GM19397 (cell line): ENCODE results near the gene TBR1.
A peak's percentile ranks its signal among the peaks of the same experiment; 100 is the strongest.

ENCODE experiments used
- ATAC-seq: cut with Tn5 transposase; IDR thresholded peaks from one replicate; pipeline ENCODE4 v1.9.1; 2021; ENCODE audit warnings: mild to moderate bottlenecking, moderate library complexity; ENCODE audit not compliant: unreplicated experiment

Gene TBR1

DNA sequence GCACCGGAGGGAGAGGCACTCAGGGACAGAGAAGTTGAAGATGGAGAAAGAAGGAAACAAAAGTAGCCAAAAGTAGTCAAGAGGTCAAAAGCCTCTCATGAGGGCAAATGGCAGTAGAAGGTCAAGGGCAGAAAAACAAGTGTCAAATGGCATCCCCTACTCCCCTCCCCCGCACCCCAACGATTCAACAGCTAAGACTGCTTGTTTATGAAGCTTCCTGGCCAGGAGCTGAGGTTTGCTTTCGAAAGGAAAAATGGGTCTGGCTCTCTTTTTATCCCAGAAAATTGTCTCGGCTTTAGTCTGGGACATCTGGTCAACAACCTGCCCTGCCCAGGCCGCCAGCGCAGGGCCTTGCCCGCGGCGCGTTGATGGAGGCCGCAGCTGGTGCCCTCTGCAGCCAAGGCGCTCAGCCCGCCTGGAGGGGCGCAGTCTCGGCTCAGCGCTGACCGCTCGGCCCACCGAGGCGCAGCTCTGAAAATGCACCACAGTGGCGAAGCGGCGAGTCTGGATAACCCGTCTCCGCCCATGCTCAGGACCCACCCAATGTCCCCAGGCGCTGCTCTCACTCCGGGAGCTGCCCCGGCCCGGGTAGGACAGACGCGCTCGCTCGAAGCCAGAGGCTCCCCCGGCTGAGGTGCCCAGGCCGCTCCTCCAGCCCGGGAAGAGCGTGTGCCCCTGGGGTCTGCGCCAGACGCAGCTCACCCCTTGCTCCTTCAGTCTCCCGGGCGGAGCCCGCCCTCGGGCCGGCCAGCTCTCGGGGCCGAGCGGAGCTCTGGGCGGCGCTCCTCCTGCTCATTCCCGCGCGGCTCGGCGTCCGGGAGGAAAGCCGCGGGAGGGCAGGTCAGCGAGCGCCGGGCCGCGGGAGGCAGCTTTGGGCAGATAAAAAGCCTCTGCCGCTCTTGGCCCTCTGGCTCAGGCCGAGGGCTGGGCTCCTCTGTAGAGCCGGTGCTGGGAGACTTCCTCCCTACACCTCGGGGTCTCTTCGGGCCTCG lies 1.8 kb upstream of the TBR1 start:
- peak; percentile 47 for ATAC-seq

- peak; percentile 23 for ATAC-seq
Observed at GRCh38 chr2:161415034-161415986, 787 bp upstream of the TBR1 start.

DNA sequence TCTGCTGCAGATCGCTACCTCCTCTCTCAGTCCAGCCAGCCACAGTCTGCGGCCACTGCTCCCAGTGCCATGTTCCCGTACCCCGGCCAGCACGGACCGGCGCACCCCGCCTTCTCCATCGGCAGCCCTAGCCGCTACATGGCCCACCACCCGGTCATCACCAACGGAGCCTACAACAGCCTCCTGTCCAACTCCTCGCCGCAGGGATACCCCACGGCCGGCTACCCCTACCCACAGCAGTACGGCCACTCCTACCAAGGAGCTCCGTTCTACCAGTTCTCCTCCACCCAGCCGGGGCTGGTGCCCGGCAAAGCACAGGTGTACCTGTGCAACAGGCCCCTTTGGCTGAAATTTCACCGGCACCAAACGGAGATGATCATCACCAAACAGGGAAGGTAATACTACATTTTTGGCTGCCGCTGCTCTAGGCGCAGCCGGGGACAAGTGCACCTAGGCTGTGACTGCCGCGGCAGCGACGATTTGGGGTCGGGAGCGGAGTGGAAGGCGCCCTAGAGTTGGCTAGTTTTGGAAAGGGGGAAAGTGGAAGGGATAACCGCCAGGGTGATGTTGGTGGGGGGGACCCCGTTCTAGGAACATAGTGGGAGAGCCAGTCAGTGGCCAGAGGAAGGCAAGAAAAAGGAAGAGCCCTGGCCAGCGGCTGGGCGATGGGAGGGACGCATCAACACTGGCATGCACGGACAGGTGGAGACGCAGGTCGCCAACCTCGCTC lies 776 bp downstream of the TBR1 start:
- ATAC-seq: no peak

DNA sequence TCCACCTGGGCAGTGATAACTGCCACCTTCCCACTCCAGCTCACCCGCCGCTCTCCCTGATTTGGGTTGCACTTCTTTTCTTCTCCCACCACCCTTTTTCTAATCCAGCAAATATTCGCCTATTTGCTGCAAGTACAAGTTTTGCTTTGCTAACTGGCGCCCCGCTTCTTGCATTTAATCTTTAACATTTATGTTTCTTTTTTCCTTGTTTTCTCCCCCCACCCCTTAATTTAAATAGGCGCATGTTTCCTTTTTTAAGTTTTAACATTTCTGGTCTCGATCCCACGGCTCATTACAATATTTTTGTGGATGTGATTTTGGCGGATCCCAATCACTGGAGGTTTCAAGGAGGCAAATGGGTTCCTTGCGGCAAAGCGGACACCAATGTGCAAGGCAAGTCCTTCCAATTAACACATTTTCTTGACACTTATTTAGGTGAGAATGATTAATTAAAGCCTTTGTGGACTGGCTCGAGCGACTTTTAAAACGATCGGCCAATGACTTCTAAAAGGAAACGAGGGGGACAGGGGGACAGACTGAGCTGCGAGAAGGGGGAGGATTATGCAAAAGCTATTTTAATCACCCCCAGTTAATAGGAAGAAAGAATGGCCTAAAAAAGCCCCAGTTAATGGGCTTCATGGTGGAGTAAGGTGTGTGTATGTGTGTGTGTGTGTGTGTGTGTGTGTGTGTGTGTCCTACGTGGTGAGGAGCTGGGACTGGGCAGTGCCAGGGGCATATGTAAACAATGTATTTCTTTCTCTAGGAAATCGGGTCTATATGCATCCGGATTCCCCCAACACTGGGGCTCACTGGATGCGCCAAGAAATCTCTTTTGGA lies 1.6 kb downstream of the TBR1 start:
- no peak for ATAC-seq

GRCh38 chr2:161418275-161418714 lies 2.2 kb downstream of the TBR1 start:
- no peak for ATAC-seq

GRCh38 chr2:161418715-161419637 lies 2.9 kb downstream of the TBR1 start:
- no peak for ATAC-seq

- ATAC-seq: no peak
Observed at GRCh38 chr2:161419638-161420190, 3.6 kb downstream of the TBR1 start.

GRCh38 chr2:161420406-161421074 lies 4.4 kb downstream of the TBR1 start:
- ATAC-seq: no peak

DNA sequence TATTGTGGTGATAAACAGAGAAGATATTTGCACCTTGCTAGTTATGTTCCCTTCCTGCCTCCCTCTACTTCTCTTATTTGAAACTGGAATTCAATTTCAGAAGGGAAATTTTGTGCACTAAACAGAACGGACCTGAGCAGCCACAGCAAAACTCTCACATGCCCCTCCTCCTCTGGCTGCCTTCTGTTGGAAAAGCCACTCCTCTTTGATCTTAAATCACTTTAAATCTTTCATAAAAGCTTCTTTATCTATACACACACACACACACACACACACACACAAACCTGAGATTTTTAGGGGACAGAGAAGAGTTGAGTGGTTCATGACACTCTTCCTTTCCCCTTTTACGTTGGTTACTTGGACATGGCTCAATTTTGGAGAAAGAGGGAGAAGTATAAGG lies 5.6 kb downstream of the TBR1 start:
- ATAC-seq: no peak

DNA sequence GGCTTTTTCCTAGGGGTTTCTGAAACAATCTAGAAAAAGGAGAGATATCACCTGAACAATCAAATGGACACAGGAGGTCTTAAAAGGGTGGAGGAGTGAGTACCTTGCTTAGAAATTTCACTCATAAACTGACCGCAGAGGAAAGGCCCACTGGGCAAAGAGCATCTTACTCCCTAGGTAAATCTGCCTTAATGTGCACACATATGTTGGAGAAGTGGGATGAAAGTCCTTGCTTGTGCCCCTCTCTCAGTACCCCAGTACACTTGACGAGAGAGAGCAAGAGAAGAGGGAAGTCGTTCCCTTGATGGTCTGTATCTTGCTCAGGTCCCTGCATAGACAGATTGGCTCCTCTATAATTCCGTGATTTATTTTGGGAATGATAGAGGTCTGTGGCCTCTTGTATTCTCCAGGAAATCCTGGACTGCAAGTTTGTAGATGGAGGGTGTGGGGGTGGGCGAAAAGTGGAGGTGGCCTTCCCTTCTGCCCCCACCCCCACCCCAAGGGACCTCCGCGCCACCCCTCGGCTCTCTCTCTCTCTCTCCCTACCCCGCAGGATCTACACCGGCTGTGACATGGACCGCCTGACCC lies 6.8 kb downstream of the TBR1 start:
- ATAC-seq: no peak

GRCh38 chr2:161423421-161424393 lies 7.6 kb downstream of the TBR1 start:
- no peak for ATAC-seq

- ATAC-seq: no peak
Observed at GRCh38 chr2:161424394-161424769, 8.3 kb downstream of the TBR1 start.

- no peak for ATAC-seq
Observed at GRCh38 chr2:161424891-161425727, 9.0 kb downstream of the TBR1 start.

- ATAC-seq: no peak
Observed at GRCh38 chr2:161425728-161426454, 9.8 kb downstream of the TBR1 start.

DNA sequence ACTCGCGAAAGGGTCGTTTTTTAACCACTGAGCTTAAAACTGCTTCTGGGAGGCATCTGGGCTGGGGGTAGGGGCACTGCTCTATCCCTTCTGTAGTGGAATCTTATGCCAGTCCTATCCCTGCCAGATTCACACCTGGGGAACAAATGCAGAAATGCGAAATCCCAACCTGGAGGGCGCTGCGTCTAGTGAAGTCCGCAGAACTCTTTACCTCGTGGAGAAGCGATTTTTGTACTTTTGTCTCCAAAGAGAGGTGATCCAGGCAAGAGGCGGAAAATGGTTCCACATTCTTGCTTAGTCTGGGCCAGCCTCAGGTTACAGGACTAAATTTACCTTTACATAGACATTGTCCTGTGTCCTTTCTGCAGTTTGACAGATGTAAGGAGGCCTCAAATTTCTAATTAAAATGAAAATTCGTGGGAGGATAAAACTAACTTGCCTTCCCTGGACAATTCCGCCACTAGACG lies 10.4 kb downstream of the TBR1 start:
- ATAC-seq: no peak
